H1 (cell line): ENCODE measurements around the gene BRI3BP. TPM values are rescaled to one million over a fixed set of nuclear protein-coding genes. Genes with fewer than 3 reads are reported as not detected.

ENCODE experiments used
- CTCF ChIA-PET: fragments of 300-600 bp; sonication (Branson Sonifier 250); formaldehyde crosslinking; loops from one replicate; lab custom pipeline; 2021; ENCODE audit not compliant: partially characterized antibody; lab: Charles Lee
- POLR2A ChIA-PET: fragments of 300-600 bp; sonication (Branson Sonifier 250); formaldehyde crosslinking; loops from one replicate; lab custom pipeline; 2021; ENCODE audit warnings: inconsistent platforms; ENCODE audit not compliant: partially characterized antibody; lab: Charles Lee
- DNase-seq, 2 experiments: peaks; one replicate each; pipeline versions ENCODE4 v3.0.0 to v3.0.0-alpha.2; 2010 to 2022; ENCODE audit warnings: low spot score in 2 of 2, low read depth in 1 of 2, mixed read lengths in 1 of 2
- FAIRE-seq: peaks from 2 replicates; lab custom pipeline; 2011; peaks lifted over from hg19 to GRCh38; lab: Jason Lieb, UNC
- H2AFZ ChIP-seq: 2 replicates; pipeline ENCODE4 v1.8.1; 2012; ENCODE audit warnings: low read length, inconsistent platforms
- H2AK5ac ChIP-seq: 2 replicates; pipeline ENCODE4 v1.6.1; 2013; ENCODE audit warnings: low read depth, low read length
- H2BK120ac ChIP-seq: replicated peaks from 2 replicates; pipeline ENCODE3; 2013; ENCODE audit warnings: low read depth, low read length, inconsistent platforms
- H2BK12ac ChIP-seq: 2 replicates; pipeline ENCODE4 v1.6.1; 2013; ENCODE audit warnings: low read depth, low read length
- H2BK15ac ChIP-seq: 2 replicates; pipeline ENCODE4 v1.6.1; 2013; ENCODE audit warnings: low read length
- H2BK20ac ChIP-seq: 2 replicates; pipeline ENCODE4 v1.6.1; 2013; ENCODE audit warnings: low read length
- H2BK5ac ChIP-seq: 2 replicates; pipeline ENCODE4 v1.6.1; 2013; ENCODE audit warnings: low read depth, low read length
- H3K14ac ChIP-seq: 2 replicates; pipeline ENCODE4 v1.6.1; 2013; ENCODE audit warnings: inconsistent platforms; ENCODE audit not compliant: insufficient read length
- H3K18ac ChIP-seq: 2 replicates; pipeline ENCODE4 v1.6.1; 2013; ENCODE audit warnings: low read length; ENCODE audit errors: extremely low read depth
- H3K23ac ChIP-seq: 2 replicates; pipeline ENCODE4 v1.6.1; 2013; ENCODE audit warnings: inconsistent platforms; ENCODE audit not compliant: insufficient read length
- H3K23me2 ChIP-seq: 2 replicates; pipeline ENCODE4 v1.6.1; 2013; ENCODE audit warnings: low read depth, low read length
- H3K27ac ChIP-seq: 2 replicates; pipeline ENCODE4 v1.6.1; 2011; ENCODE audit warnings: low read depth, low read length, inconsistent platforms
- H3K27me3 ChIP-seq, 4 experiments: replicated peaks in 1 of 4; 1 replicate in 1 of 4; 2 replicates in 3 of 4; pipeline versions ENCODE4 v1.6.1 to v1.8.1; 2011 to 2013; ENCODE audit warnings: low read length in 3 of 4, mild to moderate bottlenecking in 3 of 4, inconsistent platforms in 2 of 4, mixed read lengths in 2 of 4, moderate library complexity in 1 of 4; ENCODE audit not compliant: control insufficient read depth in 3 of 4, insufficient read depth in 3 of 4; ENCODE audit errors: extremely low read depth in 1 of 4
- H3K36me3 ChIP-seq, 4 experiments: 2 replicates each; pipeline versions ENCODE4 v1.6.1 to v1.8.1; 2011 to 2013; ENCODE audit warnings: mild to moderate bottlenecking in 4 of 4, low read length in 3 of 4, moderate library complexity in 2 of 4, control low read depth in 1 of 4, inconsistent platforms in 1 of 4; ENCODE audit not compliant: insufficient read depth in 4 of 4, control insufficient read depth in 2 of 4
- H3K4ac ChIP-seq: replicated peaks from 2 replicates; pipeline ENCODE3; 2013; ENCODE audit warnings: low read length, low read depth, mixed read lengths, inconsistent platforms; ENCODE audit not compliant: insufficient read length
- H3K4me1 ChIP-seq, 4 experiments: replicated peaks in 1 of 4; 1 replicate in 1 of 4; 2 replicates in 3 of 4; pipeline versions ENCODE4 v1.6.1 to v1.8.1; 2011 to 2013; ENCODE audit warnings: low read length in 3 of 4, inconsistent platforms in 2 of 4, mixed read lengths in 1 of 4; ENCODE audit not compliant: insufficient read depth in 4 of 4, control insufficient read depth in 3 of 4
- H3K4me2 ChIP-seq, 2 experiments: 2 replicates each; pipeline versions ENCODE4 v1.6.1 to v1.8.1; 2011 to 2013; ENCODE audit warnings: low read depth in 2 of 2, low read length in 2 of 2, control low read depth in 1 of 2, inconsistent platforms in 1 of 2, mild to moderate bottlenecking in 1 of 2; ENCODE audit not compliant: insufficient read depth in 1 of 2
- H3K4me3 ChIP-seq, 4 experiments: fragments of 200-600, 300-600 bp in 1 of 4; sonication (generic), shearing (Covaris generic), sonication (Bioruptor Twin) in 1 of 4; 2 replicates each; pipeline versions ENCODE4 v1.5.1 to v1.8.1; 2011 to 2016; ENCODE audit warnings: low read length in 4 of 4, low read depth in 3 of 4, control low read depth in 2 of 4, inconsistent platforms in 2 of 4, mild to moderate bottlenecking in 2 of 4, mixed read lengths in 1 of 4, moderate library complexity in 1 of 4; ENCODE audit not compliant: insufficient read depth in 2 of 4; ENCODE audit errors: extremely low read depth in 1 of 4
- H3K56ac ChIP-seq: replicated peaks from 2 replicates; pipeline ENCODE3; 2013; ENCODE audit warnings: low read depth, mild to moderate bottlenecking, mixed read lengths, low read length, inconsistent platforms; ENCODE audit not compliant: insufficient read length
- H3K79me1 ChIP-seq: 2 replicates; pipeline ENCODE4 v1.6.1; 2013; ENCODE audit warnings: low read depth, low read length, control low read depth
- H3K79me2 ChIP-seq, 2 experiments: 2 replicates each; pipeline versions ENCODE4 v1.6.1 to v1.8.1; 2012 to 2013; ENCODE audit warnings: low read length in 2 of 2, mild to moderate bottlenecking in 2 of 2, inconsistent platforms in 1 of 2; ENCODE audit not compliant: insufficient read depth in 2 of 2, control insufficient read depth in 1 of 2
- H3K9ac ChIP-seq, 4 experiments: replicated peaks in 1 of 4; 1 replicate in 1 of 4; 2 replicates in 3 of 4; pipeline versions ENCODE4 v1.6.1 to v1.8.1; 2011 to 2013; ENCODE audit warnings: low read depth in 3 of 4, low read length in 3 of 4, control low read depth in 2 of 4, mild to moderate bottlenecking in 2 of 4, moderate library complexity in 2 of 4, inconsistent platforms in 1 of 4; ENCODE audit errors: extremely low read depth in 1 of 4
- H3K9me3 ChIP-seq, 2 experiments: 2 replicates each; pipeline versions ENCODE4 v1.6.1 to v1.8.1; 2012 to 2013; ENCODE audit warnings: mild to moderate bottlenecking in 2 of 2, moderate library complexity in 2 of 2, control low read depth in 1 of 2, inconsistent platforms in 1 of 2, low read depth in 1 of 2, low read length in 1 of 2, mixed read lengths in 1 of 2; ENCODE audit not compliant: insufficient read depth in 2 of 2
- H4K20me1 ChIP-seq, 2 experiments: replicated peaks in 1 of 2; 2 replicates each; pipeline versions ENCODE3 to v1.8.1; 2011 to 2013; ENCODE audit warnings: inconsistent platforms in 2 of 2, low read length in 2 of 2, mild to moderate bottlenecking in 1 of 2; ENCODE audit not compliant: insufficient read depth in 2 of 2, control insufficient read depth in 1 of 2
- H4K5ac ChIP-seq: 2 replicates; pipeline ENCODE4 v1.6.1; 2013; ENCODE audit warnings: low read length, low read depth, mixed read lengths, inconsistent platforms; ENCODE audit not compliant: insufficient read length
- H4K8ac ChIP-seq: 2 replicates; pipeline ENCODE4 v1.8.0; 2013; ENCODE audit warnings: mild to moderate bottlenecking, moderate library complexity, low read length, inconsistent platforms; ENCODE audit not compliant: insufficient read depth; ENCODE audit errors: extremely low read depth
- H4K91ac ChIP-seq: replicated peaks from 2 replicates; pipeline ENCODE3; 2013; ENCODE audit warnings: low read length, mixed read lengths, inconsistent platforms; ENCODE audit not compliant: insufficient read length
- ASH2L ChIP-seq: fragments of 200-600, 300-600 bp; sonication (generic); IDR thresholded peaks from one replicate; pipeline ENCODE4 v1.7.1; 2017; ENCODE audit warnings: low read length
- BACH1 ChIP-seq: IDR thresholded peaks from 2 replicates; pipeline ENCODE4 v1.6.1; 2012; ENCODE audit warnings: low read length, improper control_type of control experiment
- BRCA1 ChIP-seq: IDR thresholded peaks from 2 replicates; pipeline ENCODE4 v1.6.1; 2012; ENCODE audit warnings: low read depth, low read length, improper control_type of control experiment
- CEBPB ChIP-seq: IDR thresholded peaks from 2 replicates; pipeline ENCODE4 v1.6.1; 2012; ENCODE audit warnings: low read depth, low read length
- EP300 ChIP-seq, 2 experiments: IDR thresholded peaks; 1 replicate in 1 of 2; 2 replicates in 1 of 2; pipeline ENCODE4 v1.6.1; 2011 to 2012; ENCODE audit warnings: low read depth in 2 of 2, low read length in 2 of 2, mild to moderate bottlenecking in 2 of 2, borderline replicate concordance in 1 of 2, inconsistent platforms in 1 of 2, moderate library complexity in 1 of 2
- KDM1A ChIP-seq: fragments of 200-600, 300-600 bp; sonication (generic); IDR thresholded peaks from 2 replicates; pipeline ENCODE4 v1.7.1; 2016; ENCODE audit warnings: mild to moderate bottlenecking, low read length, borderline replicate concordance
- KDM4A ChIP-seq: IDR thresholded peaks from one replicate; pipeline ENCODE4 v1.7.1; 2012; ENCODE audit warnings: low read depth, mild to moderate bottlenecking, moderate library complexity, low read length, inconsistent platforms; ENCODE audit not compliant: severe bottlenecking
- NRF1 ChIP-seq: IDR thresholded peaks from 2 replicates; pipeline ENCODE4 v1.6.1; 2011; ENCODE audit warnings: mild to moderate bottlenecking, low read depth, low read length, improper control_type of control experiment
- PHF8 ChIP-seq: fragments of 200-600 bp; sonication (generic); conservative IDR thresholded peaks from 2 replicates; pipeline ENCODE4 v1.7.1; 2012; ENCODE audit warnings: low read depth, mild to moderate bottlenecking, inconsistent platforms, low read length, moderate library complexity
- RAD21 ChIP-seq, 2 experiments: IDR thresholded peaks in 1 of 2; conservative IDR thresholded peaks in 1 of 2; 2 replicates each; pipeline ENCODE4 v1.6.1; 2011; ENCODE audit warnings: low read depth in 2 of 2, low read length in 2 of 2, improper control_type of control experiment in 1 of 2, inconsistent platforms in 1 of 2, mild to moderate bottlenecking in 1 of 2, moderate library complexity in 1 of 2
- SP2 ChIP-seq: IDR thresholded peaks from 2 replicates; pipeline ENCODE4 v1.6.1; 2012; ENCODE audit warnings: mild to moderate bottlenecking, low read length, inconsistent platforms
- TAF1 ChIP-seq: IDR thresholded peaks from 2 replicates; pipeline ENCODE4 v1.6.1; 2011; ENCODE audit warnings: mild to moderate bottlenecking, low read depth, low read length
- ZNF274 ChIP-seq: IDR thresholded peaks from 2 replicates; pipeline ENCODE4 v1.7.0; 2012; ENCODE audit warnings: low read length, borderline replicate concordance; ENCODE audit errors: extremely low read depth
- WGBS, 2 experiments: shearing (Covaris generic) in 1 of 2; methylation state at CpG; one replicate each; pipeline versions ENCODE4 v1.1.6 to v1.1.7; 2013 to 2015; ENCODE audit warnings: low lambda C conversion rate in 2 of 2, mixed read lengths in 2 of 2, inconsistent platforms in 1 of 2, low coverage in 1 of 2, missing lambda C conversion rate in 1 of 2; ENCODE audit not compliant: insufficient replicate concordance in 2 of 2, insufficient coverage in 1 of 2, insufficient read length in 1 of 2; ENCODE audit errors: extremely low coverage in 1 of 2, missing lambda C conversion rate in 1 of 2; 5-methylcytosine and 5-hydroxymethylcytosine counted together
- polyA plus RNA-seq, 7 experiments: library from polyadenylated mRNA; depleted of rRNA in 3 of 7; stranded (reverse) in 5 of 7; unstranded in 2 of 7; fragments of >200 nt in 5 of 7; fragments of 200-250 nt in 2 of 7; gene quantifications; 1 replicate in 5 of 7; 2 replicates in 1 of 7; 4 replicates in 1 of 7; pipeline versions ENCODE4 v1.2.1 to v1.2.3, GENCODE V29; 2011 to 2013; ENCODE audit warnings: missing spikeins in 2 of 7, mixed read lengths in 2 of 7
- total RNA-seq: library from RNA; stranded (reverse); fragmentation: NEBNext Ultra II Directional; extraction: Animal tissue kit (Norgen Biotek cat#: 25700); gene quantifications from 2 replicates; pipeline ENCODE4 v1.2.1, GENCODE V29; 2021
- TF ChIP-seq, protein P1 (sequence below): IDR thresholded peaks from 2 replicates; pipeline ENCODE4 v1.6.1; 2012; ENCODE audit warnings: inconsistent platforms

The BRI3BP gene
- total and polyA plus RNA-seq, 2 of the 8 experiments (the other 6 are each of a cell fraction or from before 2014, with no cell fraction given): 5.4 to 14.2 TPM

DNA sequence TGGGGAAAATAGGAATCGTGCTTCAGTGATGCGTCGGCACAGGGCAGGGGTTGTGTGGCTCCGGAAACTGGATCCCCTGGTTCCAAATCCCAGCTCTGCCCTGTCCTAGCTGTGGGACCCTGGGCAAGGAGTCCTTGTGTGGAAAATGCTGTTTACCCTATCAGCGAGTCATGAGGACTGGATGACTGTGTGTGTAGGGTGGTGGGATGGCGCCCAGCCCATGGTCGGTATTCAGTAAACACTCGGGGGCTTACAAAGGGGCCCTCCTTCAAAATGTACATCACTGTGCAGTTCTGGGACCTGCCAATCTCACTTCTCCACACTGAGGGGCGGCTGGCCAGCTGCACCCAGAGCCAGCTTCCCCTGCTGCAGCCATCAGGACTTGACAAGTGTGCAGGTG lies 24.4 kb downstream of the BRI3BP start:
- Histone ChIP-seq H3K79me1 (no peaks in the 10 kb centered on the region; the same call in 1 of the 2 replicates), H3K27ac (no peak overlapping the region), H2BK5ac (no peak overlapping the region), H3K27me3 (no peaks in the 10 kb centered on the region), H3K14ac (no peak overlapping the region), H3K4me3 (no peak overlapping the region), H3K9me3 (no peaks in the 10 kb centered on the region), H3K23ac (no peak overlapping the region), H3K4ac (no peak overlapping the region), H4K20me1 (peaks cover 0 to 9% of the 10 kb centered on the region in 2 experiments), H3K9ac (no peak overlapping the region), H3K4me1 (no peaks in the 10 kb centered on the region), H4K91ac (no peak overlapping the region), H4K8ac (no peak overlapping the region), H2BK15ac (no peak overlapping the region), H3K56ac (no peak overlapping the region), H3K4me2 (no peak overlapping the region), H2BK12ac (no peak overlapping the region), H2AFZ (no peak overlapping the region), H3K18ac (no peak overlapping the region), H3K23me2 (no peaks in the 10 kb centered on the region), H3K36me3 (peaks cover 0 to 23% (median 11%) of the 10 kb centered on the region in 4 experiments; a peak in 4 of 8 replicates), H2AK5ac (no peak overlapping the region), H2BK120ac (no peak overlapping the region), H4K5ac (no peak overlapping the region), H2BK20ac (no peak overlapping the region), H3K79me2 (no peaks in the 10 kb centered on the region)
- POLR2A ChIA-PET: no interaction called here
- DNase-seq (no peak), FAIRE-seq (no peak)
- WGBS, 2 experiments: 92% methylated on average over 9 of the region's 9 CpGs; no CpG with 5 or more reads in 1 of the 2 experiments
- CTCF ChIA-PET: interaction anchor here (0.9 kb wide), 1 partner anchor 15 kb away, joined by 4 read pairs; no protein-coding TSS in a partner anchor
- TF ChIP-seq KDM4A (no peak), TAF1 (no peak), NRF1 (no peak), SP2 (no peak), PHF8 (no peak), RAD21 (IDR thresholded peaks at IDR 0.05 in 1 of 2, conservative IDR thresholded peaks at IDR 0.05 in 1 of 2; ENCODE audit: low read depth in 2 of 2, low read length in 2 of 2) (no peak), BACH1 (no peak), EP300 (IDR thresholded peaks at IDR 0.05; ENCODE audit: borderline replicate concordance in 1 of 2, low read depth in 2 of 2, low read length in 2 of 2) (no peak), BRCA1 (no peak), ASH2L (no peak), CEBPB (no peak), KDM1A (no peak), ZNF274 (no peak)
- TF ChIP-seq, protein P1, sequence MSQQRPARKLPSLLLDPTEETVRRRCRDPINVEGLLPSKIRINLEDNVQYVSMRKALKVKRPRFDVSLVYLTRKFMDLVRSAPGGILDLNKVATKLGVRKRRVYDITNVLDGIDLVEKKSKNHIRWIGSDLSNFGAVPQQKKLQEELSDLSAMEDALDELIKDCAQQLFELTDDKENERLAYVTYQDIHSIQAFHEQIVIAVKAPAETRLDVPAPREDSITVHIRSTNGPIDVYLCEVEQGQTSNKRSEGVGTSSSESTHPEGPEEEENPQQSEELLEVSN: no peak
